Endothelial cell of coronary artery (primary cell): ENCODE results near the gene MESP2. TPM values are rescaled to one million over a fixed set of nuclear protein-coding genes. Genes with fewer than 3 reads are reported as not detected.

Experiments used
- total RNA-seq: library from RNA; depleted of rRNA; stranded (reverse); fragments of >200 nt; gene quantifications from 2 replicates; pipeline ENCODE4 v1.2.3, GENCODE V29; 2014

The MESP2 gene, protein sequence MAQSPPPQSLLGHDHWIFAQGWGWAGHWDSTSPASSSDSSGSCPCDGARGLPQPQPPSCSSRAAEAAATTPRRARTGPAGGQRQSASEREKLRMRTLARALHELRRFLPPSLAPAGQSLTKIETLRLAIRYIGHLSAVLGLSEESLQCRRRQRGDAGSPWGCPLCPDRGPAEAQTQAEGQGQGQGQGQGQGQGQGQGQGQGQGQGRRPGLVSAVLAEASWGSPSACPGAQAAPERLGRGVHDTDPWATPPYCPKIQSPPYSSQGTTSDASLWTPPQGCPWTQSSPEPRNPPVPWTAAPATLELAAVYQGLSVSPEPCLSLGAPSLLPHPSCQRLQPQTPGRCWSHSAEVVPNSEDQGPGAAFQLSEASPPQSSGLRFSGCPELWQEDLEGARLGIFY
- 0.18 and 0.28 TPM in 2 replicates for total RNA-seq

DNA sequence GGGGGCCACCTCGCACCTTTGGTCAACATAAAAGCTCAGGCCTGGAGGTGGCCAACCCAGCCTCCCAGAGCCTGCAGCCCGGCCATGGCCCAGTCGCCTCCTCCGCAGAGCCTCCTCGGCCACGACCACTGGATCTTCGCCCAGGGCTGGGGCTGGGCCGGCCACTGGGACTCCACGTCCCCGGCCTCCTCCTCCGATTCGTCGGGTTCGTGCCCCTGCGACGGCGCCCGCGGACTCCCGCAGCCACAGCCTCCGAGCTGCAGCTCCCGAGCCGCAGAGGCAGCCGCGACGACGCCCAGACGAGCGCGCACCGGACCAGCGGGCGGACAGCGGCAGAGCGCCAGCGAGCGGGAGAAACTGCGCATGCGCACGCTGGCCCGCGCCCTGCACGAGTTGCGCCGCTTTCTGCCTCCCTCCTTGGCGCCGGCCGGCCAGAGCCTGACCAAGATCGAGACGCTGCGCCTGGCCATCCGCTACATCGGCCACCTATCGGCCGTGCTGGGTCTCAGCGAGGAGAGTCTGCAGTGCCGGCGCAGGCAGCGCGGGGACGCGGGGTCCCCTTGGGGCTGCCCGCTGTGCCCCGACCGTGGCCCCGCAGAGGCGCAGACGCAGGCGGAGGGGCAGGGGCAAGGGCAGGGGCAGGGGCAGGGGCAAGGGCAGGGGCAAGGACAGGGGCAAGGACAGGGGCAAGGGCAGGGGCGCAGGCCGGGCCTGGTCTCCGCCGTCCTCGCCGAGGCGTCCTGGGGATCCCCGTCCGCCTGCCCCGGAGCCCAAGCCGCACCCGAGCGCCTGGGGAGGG is at the start of gene MESP2:
TSS of gene MESP2 (plus strand) at position 59 of the 799 bp plus-strand sequence. CDS start at position 85, 26 bp downstream.

DNA sequence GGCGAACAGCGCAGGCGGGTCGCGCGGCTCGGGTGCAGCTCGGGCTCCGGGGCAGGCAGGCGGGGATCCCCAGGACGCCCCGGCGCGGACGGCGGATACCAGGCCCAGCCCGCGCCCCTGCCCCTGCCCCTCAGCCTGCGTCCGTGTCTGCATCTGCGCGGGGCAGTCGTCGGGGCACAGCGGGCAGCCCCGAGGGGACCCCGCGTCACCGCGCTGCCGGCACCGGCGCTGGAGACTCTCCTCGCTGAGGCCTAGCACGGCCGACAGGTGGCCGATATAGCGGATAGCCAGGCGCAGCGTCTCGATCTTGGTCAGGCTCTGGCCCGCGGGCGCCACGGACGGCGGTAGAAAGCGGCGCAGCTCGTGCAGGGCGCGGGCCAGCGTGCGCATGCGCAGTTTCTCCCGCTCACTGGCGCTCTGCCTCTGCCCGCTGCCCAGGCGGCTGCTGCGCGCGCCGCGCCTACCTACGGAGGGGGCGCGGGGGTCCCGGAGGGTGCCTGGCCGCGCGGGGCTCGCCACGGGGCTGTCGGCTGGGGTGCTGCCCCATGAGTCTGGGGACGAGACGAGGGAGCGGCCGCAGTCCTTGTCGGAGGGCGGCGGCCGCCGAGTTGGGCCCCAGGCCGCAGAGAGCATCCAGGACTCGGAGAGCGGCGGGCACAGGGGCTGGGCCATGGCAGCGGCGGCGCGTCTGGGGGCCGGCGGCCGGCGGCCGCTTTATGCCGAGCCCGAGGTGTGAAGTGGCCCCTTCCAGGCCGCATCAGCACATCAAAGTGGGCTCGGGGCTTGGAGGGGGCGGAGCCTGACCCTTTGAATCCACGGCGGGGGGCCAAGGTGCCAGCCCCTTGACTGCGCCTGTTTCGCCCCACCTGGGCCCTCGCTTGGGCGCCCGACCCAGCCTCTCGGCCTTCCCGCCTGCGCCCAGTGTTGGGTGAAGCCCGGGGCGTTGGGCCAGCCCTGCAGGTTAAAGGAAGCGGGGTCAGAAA is 25.3 kb upstream of the MESP2 start, which contains the start of gene MESP1:
TSS of gene MESP1 (minus strand) at position 690 of the 983 bp plus-strand sequence. CDS start at position 672, 18 bp downstream.

Other genes starting within 250 kb of the MESP2 start
- gene TICRR, start 200.9 kb upstream of the MESP2 start, total RNA-seq = 2.3 and 2.6 TPM in 2 replicates
- gene KIF7, start 120.9 kb upstream of the MESP2 start, total RNA-seq = 9.5 and 11.6 TPM in 2 replicates
- 0.09 and 0.18 TPM in 2 replicates for gene PLIN1, start 97.0 kb upstream of the MESP2 start, total RNA-seq
- gene PEX11A, start 85.6 kb upstream of the MESP2 start, total RNA-seq = 3.4 and 6.6 TPM in 2 replicates
- gene WDR93, start 85.5 kb upstream of the MESP2 start, total RNA-seq = under 0.01 TPM in 2 replicates
- 0.18 and 0.66 TPM in 2 replicates for gene MESP1, start 25.1 kb upstream of the MESP2 start, total RNA-seq
- gene ANPEP, start 38.5 kb downstream of the MESP2 start, total RNA-seq = 12.9 and 34.3 TPM in 2 replicates
- gene AP3S2, start 117.7 kb downstream of the MESP2 start, total RNA-seq = 20.7 and 33.6 TPM in 2 replicates
- 8.4 and 10.4 TPM in 2 replicates for gene ARPIN, start 136.6 kb downstream of the MESP2 start, total RNA-seq
- 11.1 and 15.0 TPM in 2 replicates for gene ZNF710, start 225.0 kb downstream of the MESP2 start, total RNA-seq